Stomach (tissue), 4 donors: ENCODE measurements around the gene RC3H2.

ENCODE experiments used
- CTCF ChIP-seq, 7 experiments: fragments of 450-650 bp in 4 of 7; fragments of 200-600 bp in 3 of 7; sonication (generic) in 3 of 7; IDR thresholded peaks; one replicate each; pipeline ENCODE4 v1.5.1; 2016 to 2019; ENCODE audit warnings: antibody characterized with exemption in 7 of 7, control low read depth in 2 of 7, mild to moderate bottlenecking in 1 of 7
- POLR2A ChIP-seq, 4 donors: fragments of 450-650 bp; IDR thresholded peaks; one replicate each; pipeline ENCODE4 v1.6.1; 2016; ENCODE audit warnings: antibody characterized with exemption in 4 of 4, control low read depth in 2 of 4, mild to moderate bottlenecking in 1 of 4, moderate library complexity in 1 of 4

DNA sequence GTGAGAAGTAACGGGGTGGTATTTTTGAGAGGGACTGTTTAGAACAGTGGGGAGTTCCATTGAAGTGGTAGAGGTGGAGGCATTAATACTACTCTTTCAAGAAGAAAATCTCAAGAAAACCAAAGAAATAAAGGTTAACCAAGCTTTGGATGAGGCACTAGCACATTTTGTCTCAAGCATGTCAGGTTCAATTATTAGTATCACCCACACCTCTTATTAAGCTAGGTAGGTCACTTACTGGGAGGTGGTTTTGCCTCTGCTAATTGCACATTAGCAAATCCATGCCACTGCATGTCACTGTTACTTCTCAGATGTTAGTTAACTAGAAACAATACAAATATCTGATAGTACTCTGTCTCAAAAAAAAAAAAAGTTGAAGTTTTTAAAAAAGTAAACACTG is 45.9 kb upstream of the RC3H2 start:
- TF ChIP-seq CTCF (IDR thresholded peaks at IDR 0.05) (no peak), POLR2A (IDR thresholded peaks at IDR 0.05) (no peak)
